ENCODE measurements around the gene CYB561.

The CYB561 gene

GRCh38 chr17:63482509-63482908 lies 36.4 kb upstream of the CYB561 start:
- H2AFZ ChIP-seq (ENCODE audit: low read length), result no peak overlapping the region
- no peaks in the 10 kb centered on the region for H4K20me1 ChIP-seq (ENCODE audit: insufficient read depth, low read length)
- H3K4me1 ChIP-seq (ENCODE audit: low read length), result 0 out of 2 replicates have a peak, but pooled peaks cover 4% of the 10 kb centered on the region
- H3K9me2 ChIP-seq (replicated peaks; ENCODE audit: insufficient read depth, low read length), result no peaks in the 10 kb centered on the region
- H3K4me3 ChIP-seq (ENCODE audit: low read length), result no peak overlapping the region
- H3K9ac ChIP-seq (ENCODE audit: low read length), result no peak overlapping the region
- no peaks in the 10 kb centered on the region for H3F3A ChIP-seq (ENCODE audit: insufficient read depth, low read length)
- H3K27ac ChIP-seq (ENCODE audit: low read length), result no peak overlapping the region
- no peaks in the 10 kb centered on the region for H3K36me3 ChIP-seq (replicated peaks; ENCODE audit: insufficient read depth, low read length)
- no peaks in the 10 kb centered on the region for H3K79me2 ChIP-seq (ENCODE audit: low read length)
- H3K9me3 ChIP-seq (replicated peaks; ENCODE audit: insufficient read depth, low read length), result no peaks in the 10 kb centered on the region
- peaks cover 89% of the 10 kb centered on the region for H3K27me3 ChIP-seq (replicated peaks; ENCODE audit: insufficient read depth, low read length)
- TF ChIP-seq EZH2phosphoT487 (IDR thresholded peaks at IDR 0.05; ENCODE audit: low read length) (no peak), EZH2 (optimal IDR thresholded peaks at IDR 0.05; ENCODE audit: low read depth, low read length) (no peak)
- TF ChIP-seq, protein P1, sequence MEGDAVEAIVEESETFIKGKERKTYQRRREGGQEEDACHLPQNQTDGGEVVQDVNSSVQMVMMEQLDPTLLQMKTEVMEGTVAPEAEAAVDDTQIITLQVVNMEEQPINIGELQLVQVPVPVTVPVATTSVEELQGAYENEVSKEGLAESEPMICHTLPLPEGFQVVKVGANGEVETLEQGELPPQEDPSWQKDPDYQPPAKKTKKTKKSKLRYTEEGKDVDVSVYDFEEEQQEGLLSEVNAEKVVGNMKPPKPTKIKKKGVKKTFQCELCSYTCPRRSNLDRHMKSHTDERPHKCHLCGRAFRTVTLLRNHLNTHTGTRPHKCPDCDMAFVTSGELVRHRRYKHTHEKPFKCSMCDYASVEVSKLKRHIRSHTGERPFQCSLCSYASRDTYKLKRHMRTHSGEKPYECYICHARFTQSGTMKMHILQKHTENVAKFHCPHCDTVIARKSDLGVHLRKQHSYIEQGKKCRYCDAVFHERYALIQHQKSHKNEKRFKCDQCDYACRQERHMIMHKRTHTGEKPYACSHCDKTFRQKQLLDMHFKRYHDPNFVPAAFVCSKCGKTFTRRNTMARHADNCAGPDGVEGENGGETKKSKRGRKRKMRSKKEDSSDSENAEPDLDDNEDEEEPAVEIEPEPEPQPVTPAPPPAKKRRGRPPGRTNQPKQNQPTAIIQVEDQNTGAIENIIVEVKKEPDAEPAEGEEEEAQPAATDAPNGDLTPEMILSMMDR (IDR thresholded peaks at IDR 0.05; ENCODE audit: low read length), result no peak
- DNase-seq, result no peak
- no peak overlapping the region for H3K4me2 ChIP-seq (ENCODE audit: low read depth, low read length)

DNA sequence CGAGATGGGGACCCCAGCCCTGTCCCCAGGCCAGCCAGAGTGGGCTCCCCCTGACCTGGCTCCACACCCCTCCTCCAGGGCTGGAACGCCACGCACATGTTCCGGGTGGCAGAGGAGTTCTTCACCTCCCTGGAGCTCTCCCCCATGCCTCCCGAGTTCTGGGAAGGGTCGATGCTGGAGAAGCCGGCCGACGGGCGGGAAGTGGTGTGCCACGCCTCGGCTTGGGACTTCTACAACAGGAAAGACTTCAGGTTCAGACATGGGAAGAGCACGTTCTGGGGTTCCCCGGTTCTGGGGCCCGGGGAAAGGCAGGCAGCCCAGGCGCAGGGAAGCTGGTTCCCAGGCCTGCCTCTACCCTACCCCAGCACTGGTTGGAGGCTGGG lies 35.4 kb upstream of the CYB561 start:
- no peak for DNase-seq
- TF ChIP-seq EZH2 (optimal IDR thresholded peaks at IDR 0.05; ENCODE audit: low read depth, low read length) (no peak), EZH2phosphoT487 (IDR thresholded peaks at IDR 0.05; ENCODE audit: low read length) (no peak)
- TF ChIP-seq, protein P1 (IDR thresholded peaks at IDR 0.05; ENCODE audit: low read length), result no peak
- no peak overlapping the region for H3K4me3 ChIP-seq (ENCODE audit: low read length)
- no peaks in the 10 kb centered on the region for H3K79me2 ChIP-seq (ENCODE audit: low read length)
- 0 out of 2 replicates have a peak, but pooled peaks cover 4% of the 10 kb centered on the region for H3K4me1 ChIP-seq (ENCODE audit: low read length)
- H3K36me3 ChIP-seq (replicated peaks; ENCODE audit: insufficient read depth, low read length), result no peaks in the 10 kb centered on the region
- no peaks in the 10 kb centered on the region for H3F3A ChIP-seq (ENCODE audit: insufficient read depth, low read length)
- H2AFZ ChIP-seq (ENCODE audit: low read length), result no peak overlapping the region
- H3K27ac ChIP-seq (ENCODE audit: low read length), result no peak overlapping the region
- H3K9me3 ChIP-seq (replicated peaks; ENCODE audit: insufficient read depth, low read length), result no peaks in the 10 kb centered on the region
- no peak overlapping the region for H3K4me2 ChIP-seq (ENCODE audit: low read depth, low read length)
- H4K20me1 ChIP-seq (ENCODE audit: insufficient read depth, low read length), result no peaks in the 10 kb centered on the region
- H3K9me2 ChIP-seq (replicated peaks; ENCODE audit: insufficient read depth, low read length), result no peaks in the 10 kb centered on the region
- H3K27me3 ChIP-seq (replicated peaks; ENCODE audit: insufficient read depth, low read length), result peaks cover 84% of the 10 kb centered on the region
- H3K9ac ChIP-seq (ENCODE audit: low read length), result no peak overlapping the region

DNA sequence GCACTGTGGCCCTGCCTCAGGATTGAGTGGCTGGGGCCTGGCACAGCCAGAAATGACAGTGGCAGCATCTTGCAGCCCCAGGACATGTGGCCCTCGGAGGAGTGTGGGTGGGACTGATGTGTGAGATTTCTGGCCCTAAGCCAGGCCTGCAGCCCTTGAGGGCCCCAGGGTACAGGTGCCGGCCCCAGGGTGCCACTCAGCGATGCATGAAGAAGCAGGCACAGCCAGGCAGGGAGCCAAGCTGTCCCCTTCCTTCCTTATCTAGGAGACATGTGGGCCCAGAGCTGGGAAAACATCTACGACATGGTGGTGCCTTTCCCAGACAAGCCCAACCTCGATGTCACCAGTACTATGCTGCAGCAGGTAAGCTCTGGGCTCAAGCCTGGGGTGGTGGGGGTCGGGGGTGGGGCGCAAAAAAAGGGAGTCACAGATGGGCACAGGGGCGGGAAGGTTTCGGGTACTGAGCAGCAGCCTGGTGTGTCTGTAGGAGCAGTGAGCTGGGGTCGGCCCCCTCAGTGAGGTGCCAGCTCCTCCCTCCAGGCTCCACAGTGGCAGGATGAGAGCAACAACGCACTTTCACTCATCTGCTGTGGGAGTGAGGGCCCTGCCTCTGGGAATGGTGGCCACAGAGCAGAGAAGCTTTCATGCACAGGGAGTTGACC lies 34.9 kb upstream of the CYB561 start:
- no peak for DNase-seq
- Histone ChIP-seq H3K4me1 (ENCODE audit: low read length) (0 out of 2 replicates have a peak, but pooled peaks cover 4% of the 10 kb centered on the region), H3K4me2 (ENCODE audit: low read depth, low read length) (no peak overlapping the region), H3K9me2 (replicated peaks; ENCODE audit: insufficient read depth, low read length) (no peaks in the 10 kb centered on the region), H3K36me3 (replicated peaks; ENCODE audit: insufficient read depth, low read length) (no peaks in the 10 kb centered on the region), H3K79me2 (ENCODE audit: low read length) (no peaks in the 10 kb centered on the region), H3K4me3 (ENCODE audit: low read length) (no peak overlapping the region), H2AFZ (ENCODE audit: low read length) (no peak overlapping the region), H3K27me3 (replicated peaks; ENCODE audit: insufficient read depth, low read length) (peaks cover 84% of the 10 kb centered on the region), H3K27ac (ENCODE audit: low read length) (no peak overlapping the region), H4K20me1 (ENCODE audit: insufficient read depth, low read length) (no peaks in the 10 kb centered on the region), H3K9me3 (replicated peaks; ENCODE audit: insufficient read depth, low read length) (no peaks in the 10 kb centered on the region), H3F3A (ENCODE audit: insufficient read depth, low read length) (no peaks in the 10 kb centered on the region), H3K9ac (ENCODE audit: low read length) (no peak overlapping the region)
- no peak for TF ChIP-seq EZH2 (optimal IDR thresholded peaks at IDR 0.05; ENCODE audit: low read depth, low read length)
- TF ChIP-seq, protein P1 (IDR thresholded peaks at IDR 0.05; ENCODE audit: low read length), result no peak
- no peak for TF ChIP-seq EZH2phosphoT487 (IDR thresholded peaks at IDR 0.05; ENCODE audit: low read length)

Measured in MM.1S (cell line).